AG09319 (cell line): ENCODE measurements around the gene CENPM.

Source experiments
- DNase-seq: peaks from one replicate; pipeline ENCODE4 v3.0.0-alpha.2; 2010; ENCODE audit warnings: low read depth; ENCODE audit errors: extremely low read depth
- CTCF ChIP-seq: IDR thresholded peaks from 2 replicates; pipeline ENCODE4 v1.5.1; 2011; ENCODE audit warnings: low read depth, mild to moderate bottlenecking, inconsistent platforms, low read length, moderate library complexity

Gene CENPM

GRCh38 chr22:41915035-41915785, 31.7 kb downstream of the CENPM start, which contains the start of gene SHISA8:
Gene SHISA8 (minus strand): TSS chr22:41915074. CDS start chr22:41914667, 407 bp downstream.
- no peak for DNase-seq
- no peak for TF ChIP-seq CTCF

GRCh38 chr22:41914611-41915034, 32.3 kb downstream of the CENPM start:
- DNase-seq = no peak
- TF ChIP-seq CTCF = no peak

- no peak for DNase-seq
- TF ChIP-seq CTCF = no peak
Observed at GRCh38 chr22:41913842-41914534, 33.0 kb downstream of the CENPM start.

- DNase-seq = no peak
- no peak for TF ChIP-seq CTCF
Observed at GRCh38 chr22:41913040-41913719, 33.8 kb downstream of the CENPM start.

- DNase-seq = no peak
Observed at GRCh38 chr22:41912338-41913039, 34.5 kb downstream of the CENPM start.

GRCh38 chr22:41911001-41911611, 35.8 kb downstream of the CENPM start:
- TF ChIP-seq CTCF = no peak
- DNase-seq = no peak

More at GRCh38 chr22:41912338-41913039, 34.5 kb downstream of the CENPM start:
- TF ChIP-seq CTCF = no peak
